ENCODE data around the gene CACNG7.
"Not testable (repeated sequence)": the region's sequence is repeated elsewhere in the genome, so short reads cannot be mapped to it uniquely, and the experiment has no call there.

Gene CACNG7, protein sequence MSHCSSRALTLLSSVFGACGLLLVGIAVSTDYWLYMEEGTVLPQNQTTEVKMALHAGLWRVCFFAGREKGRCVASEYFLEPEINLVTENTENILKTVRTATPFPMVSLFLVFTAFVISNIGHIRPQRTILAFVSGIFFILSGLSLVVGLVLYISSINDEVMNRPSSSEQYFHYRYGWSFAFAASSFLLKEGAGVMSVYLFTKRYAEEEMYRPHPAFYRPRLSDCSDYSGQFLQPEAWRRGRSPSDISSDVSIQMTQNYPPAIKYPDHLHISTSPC

DNA sequence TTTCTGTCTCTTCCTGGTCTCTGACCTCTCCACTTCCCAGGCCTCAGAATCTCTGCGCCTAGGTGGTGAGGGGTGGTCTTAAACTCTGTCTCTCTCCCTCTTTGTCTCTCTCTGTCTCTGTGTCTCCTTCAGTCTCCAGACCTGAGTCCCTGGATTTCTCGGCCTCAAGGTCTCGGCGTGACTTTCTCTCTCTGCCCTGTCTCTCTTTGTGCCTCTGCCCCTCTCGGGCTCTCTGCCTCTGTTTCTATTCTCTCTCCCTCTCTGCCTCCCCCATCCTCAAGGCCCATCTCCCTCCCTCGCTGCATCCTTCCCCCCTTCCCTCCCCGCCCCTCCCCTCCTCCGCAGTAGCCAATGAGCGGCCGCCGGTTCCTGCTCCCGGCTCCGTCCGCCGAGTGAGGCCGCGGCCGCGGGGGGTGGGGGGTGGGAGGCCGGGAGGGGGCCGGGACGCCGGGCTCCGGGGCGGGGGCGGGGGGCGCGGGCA lies at the start of gene CACNG7:
Gene CACNG7, plus strand, starts transcription at position 344 of the 481 bp plus-strand sequence. CDS start 3,554 bp downstream, outside the sequence.
- DNase-seq, result no peak

DNA sequence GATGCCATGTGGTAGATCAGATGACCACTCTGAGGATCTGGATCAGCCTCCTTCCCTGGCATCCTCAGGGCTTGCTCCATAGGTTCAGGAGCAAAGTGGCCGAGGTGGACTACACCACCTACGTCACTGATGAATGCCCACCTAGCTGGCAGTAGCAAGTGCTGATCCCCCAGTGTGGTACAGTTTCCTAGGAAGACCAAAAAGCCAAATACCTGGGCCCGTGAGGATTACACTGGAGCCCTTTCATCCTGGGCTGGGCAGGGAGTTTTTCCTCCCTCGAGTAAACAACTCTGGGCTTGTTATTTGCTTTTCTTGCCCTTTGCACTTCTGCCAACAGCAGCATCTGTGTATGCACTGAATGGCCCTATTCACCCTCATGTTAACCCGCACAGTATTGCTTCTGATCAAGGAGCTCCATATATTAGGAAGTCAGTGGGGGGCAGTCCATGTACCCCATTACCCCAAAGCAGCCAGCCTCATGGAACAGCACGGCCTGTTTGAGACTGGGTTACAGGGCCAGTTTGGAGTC lies 44.7 kb upstream of the CACNG7 start:
- no peak for DNase-seq

DNA sequence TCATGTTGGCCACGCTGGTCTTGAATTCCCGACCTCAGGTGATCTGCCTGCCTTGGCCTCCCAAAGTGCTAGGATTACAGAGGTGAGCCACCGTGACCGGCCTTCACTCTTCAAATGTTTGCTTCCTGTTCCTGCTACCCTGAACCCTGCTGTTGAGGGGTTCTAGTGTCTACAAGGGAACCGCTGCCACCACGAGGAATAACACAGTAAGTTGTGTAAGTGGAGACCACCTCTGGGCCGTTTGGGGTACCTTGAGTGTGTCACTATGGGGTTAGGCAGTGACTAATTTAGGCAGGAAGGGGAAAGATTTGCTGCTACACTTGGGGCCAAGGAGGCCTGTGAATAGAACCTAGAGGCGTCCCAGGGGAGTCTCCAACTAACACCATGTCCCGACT lies 43.6 kb upstream of the CACNG7 start:
- no peak for DNase-seq

DNA sequence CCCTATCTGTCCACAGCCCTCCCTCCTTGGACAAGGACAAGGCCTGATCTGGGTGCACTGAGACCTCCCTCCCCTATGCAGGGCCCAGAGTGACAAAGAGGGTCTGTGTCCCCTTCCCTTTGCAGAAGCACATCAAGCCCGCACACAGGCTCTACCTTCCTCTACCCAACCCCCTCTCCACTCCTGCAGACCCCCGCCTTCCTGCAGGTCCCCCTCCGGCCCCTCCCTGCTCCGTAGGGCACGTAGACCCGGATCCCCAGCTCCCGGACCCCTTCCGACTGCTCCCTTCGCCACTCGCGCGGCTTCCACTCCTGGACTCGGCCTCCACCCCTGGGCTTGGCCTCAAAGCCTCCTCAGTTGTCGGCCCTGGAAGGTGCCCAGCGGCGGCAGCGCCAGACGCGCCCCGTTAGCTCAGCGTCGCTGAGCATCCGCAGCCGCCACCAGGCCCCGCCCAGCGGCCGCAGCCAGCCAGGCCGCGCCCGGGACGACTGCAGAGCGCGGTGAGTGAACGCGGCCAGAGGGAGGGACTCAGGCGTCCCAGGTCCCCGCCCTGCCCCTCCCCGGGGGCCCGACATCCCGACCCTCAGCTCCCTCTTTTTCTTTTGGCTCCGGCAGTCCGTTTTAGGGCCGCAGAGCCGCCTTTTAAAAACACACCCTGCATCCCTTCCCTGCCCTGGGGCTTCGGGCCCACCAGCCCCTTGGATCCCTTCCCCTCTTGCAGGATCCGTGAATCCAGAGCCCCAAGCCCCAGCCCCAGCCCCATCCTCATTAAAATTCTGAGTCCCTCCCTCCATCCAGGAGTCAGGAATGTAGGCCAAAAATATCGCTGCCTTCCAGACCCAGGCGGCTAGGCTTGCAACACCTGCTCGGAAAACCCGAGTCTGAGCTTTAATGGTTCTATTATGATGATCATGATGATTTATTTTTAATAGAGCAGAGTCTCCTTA lies 42.9 kb upstream of the CACNG7 start:
- DNase-seq, result no peak

DNA sequence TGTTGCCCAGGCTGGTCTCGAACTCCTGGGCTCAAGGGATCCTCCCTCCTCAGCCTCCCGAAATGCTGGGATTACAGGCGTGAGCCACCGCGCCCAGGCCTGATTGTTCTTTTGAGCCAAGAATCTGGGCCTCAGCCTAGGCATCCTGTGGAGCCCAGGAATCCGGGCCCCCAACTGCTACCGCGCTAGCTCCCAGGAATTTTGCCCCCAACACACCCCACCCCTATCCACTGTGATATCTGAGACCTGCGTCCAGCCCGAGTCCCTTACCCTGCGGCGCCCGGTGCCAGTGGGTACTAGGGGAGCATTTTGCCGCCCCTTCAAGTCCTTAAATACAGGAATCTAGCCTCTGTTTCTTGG lies 42.2 kb upstream of the CACNG7 start:
- no peak for DNase-seq

DNA sequence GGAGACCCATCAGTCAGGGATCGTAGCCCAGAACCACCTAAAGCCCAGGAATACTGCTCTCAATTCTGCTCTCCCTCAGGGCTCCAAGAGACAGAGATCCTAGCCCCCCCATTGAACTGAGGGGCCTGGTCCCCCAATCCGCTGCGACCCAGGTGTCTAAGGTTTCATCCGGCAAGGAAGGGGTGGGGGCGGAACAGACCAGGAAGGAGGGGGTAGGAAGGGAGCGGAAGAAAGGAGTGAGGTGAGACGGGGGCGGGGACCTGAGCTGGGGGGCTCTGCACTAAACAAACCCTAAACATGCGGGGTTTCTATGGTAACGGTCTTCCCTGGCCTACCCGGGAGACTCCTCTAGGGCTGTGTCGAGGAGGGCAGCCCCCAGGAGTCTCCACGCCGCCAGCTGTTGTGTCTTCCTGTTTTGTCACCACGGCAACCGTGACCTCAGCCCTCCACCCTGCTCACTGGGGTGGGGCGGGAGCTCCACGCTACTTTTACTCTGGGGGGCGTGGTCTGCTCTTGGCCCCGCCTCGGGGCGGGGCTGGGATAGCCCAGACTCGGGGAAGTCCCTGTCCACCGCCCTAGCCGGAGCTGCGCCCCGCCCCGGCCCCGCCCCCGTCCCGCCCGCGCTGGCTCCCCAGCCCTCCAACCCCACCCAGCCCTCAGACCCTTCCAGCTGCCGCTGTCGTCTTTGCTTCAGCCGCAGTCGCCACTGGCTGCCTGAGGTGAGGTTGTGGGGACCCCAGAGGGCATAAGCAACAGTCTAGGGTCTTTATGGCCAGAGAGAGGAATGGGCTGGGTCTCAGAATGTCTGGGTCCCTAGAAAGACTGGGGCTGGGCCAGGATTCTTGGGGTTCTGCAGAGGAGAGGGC lies 41.6 kb upstream of the CACNG7 start, which contains the start of gene MYADM:
Gene MYADM, plus strand, starts transcription at position 659 of the 866 bp plus-strand sequence. CDS start 5,647 bp downstream, outside the sequence.
- no peak for DNase-seq

DNA sequence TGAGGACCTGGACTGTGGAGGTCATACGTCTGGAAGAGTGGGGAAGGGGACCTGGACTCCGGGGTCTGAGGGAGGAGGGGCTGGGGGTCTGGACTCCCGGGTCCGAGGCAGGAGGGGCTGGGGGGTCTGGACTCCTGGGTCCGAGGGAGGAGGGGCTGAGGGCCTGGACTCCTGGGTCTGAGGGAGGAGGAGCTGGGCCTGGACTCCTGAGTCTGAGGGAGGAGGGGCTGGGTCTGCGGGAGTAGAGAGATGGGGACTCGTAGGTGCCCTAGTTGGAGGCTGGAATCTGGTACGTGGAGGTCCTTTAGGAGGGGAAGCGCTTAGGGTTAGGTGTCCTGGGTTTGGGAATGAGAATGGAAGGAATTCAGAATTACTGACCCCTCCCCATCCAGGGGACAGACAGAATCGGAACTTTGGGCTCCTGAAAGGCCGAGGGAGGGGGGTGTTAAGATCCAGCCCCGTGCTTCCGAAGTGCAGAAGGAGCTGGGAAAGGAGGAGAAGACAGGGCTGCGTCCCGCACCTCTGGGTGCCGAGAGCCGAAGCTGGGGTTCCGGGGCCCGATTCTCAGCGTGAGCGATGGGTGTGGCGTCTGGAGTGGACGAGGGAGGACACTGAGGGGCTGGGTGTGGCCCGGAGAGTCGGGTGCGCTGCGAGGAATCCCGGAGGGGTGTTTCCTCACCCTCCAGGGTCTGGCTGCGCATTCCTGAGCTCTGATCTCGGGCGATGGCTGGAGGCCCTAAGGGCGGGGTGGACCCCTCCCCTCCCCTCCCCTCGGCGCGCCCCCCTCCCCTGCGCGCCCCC lies 40.8 kb upstream of the CACNG7 start:
- DNase-seq, result no peak

DNA sequence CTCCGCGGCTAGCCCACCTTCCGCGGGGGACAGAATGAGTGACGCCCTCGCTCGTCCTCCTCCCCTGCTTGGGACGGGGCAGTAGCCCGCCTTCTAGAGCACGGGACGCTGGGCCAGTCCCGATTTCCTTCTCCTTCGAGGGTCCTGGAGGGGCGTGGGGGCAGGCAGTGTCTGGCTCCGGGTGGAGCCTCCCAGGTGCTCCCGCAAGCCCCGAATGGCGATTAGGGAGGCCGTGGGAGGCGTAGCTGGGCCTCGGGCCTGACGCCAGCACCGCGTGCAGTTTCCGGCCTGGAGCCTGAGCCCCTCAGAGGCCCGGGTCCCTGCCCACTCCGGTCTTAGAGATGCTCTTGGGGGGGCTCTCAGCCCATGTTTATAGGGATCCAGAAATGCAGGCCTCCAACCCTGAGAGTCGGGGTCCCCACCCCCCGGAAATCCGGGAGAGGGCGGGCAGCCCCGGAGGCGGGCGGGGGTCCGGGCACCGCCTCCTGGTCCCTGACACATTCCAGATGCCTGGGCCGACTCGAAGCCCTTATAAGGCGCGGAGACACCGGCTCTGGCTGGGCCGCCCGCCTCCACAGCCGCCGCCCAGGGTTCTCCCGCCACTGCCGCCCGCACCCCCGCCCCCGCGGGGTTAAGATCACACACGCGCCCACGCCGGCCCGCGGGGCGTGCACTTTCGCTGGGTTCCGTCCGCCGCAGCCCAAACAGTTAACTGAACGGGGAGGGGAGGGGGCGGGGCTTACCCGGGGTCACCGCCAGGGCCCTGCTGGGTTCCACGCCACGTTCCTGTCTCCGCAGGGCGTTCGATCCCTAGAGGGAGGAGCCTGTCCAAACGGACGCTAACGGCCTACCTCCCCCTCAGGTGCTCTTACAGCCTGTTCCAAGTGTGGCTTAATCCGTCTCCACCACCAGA lies 39.9 kb upstream of the CACNG7 start:
- DNase-seq, result no peak

DNA sequence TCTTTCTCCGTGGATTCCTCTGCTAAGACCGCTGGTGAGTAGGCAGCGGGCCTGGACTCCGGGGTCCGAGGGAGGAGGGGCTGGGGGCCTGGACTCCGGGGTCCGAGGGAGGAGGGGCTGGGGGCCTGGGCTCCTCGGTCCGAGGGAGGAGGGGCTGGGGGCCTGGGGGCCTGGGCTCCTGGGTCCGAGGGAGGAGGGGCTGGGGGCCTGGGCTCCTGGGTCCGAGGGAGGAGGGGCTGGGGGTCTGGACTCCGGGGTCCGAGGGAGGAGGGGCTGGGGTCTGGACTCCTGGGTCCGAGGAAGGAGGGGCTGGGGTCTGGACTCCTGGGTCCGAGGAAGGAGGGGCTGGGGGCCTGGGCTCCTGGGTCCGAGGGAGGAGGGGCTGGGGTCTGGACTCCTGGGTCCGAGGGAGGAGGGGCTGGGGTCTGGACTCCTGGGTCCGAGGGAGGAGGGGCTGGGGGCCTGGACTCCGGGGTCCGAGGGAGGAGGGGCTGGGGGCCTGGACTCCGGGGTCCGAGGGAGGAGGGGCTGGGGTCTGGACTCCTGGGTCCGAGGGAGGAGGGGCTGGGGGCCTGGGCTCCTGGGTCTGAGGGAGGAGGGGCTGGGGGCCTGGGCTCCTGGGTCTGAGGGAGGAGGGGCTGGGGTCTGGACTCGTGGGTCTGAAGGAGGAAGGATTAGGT lies 39.1 kb upstream of the CACNG7 start:
- not testable (repeated sequence) for DNase-seq

DNA sequence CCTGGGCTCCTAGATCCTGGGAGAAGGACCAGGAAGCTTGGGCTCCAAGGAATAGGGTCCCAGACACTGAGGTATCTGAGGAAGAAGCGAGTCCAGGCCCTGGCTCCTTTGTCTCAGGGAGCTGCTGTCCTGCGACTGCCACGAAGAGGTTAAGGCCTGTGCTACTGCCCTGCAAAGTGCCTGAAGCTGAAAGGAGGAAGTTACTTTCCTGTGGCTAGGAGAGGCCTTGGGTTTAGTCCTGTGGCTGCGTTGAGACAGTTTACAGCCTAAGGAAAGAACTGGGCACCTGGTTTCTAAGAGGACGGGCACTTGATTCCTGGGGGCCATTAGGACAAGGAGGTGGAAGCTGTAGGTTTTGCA lies 38.6 kb upstream of the CACNG7 start:
- DNase-seq, result no peak

DNA sequence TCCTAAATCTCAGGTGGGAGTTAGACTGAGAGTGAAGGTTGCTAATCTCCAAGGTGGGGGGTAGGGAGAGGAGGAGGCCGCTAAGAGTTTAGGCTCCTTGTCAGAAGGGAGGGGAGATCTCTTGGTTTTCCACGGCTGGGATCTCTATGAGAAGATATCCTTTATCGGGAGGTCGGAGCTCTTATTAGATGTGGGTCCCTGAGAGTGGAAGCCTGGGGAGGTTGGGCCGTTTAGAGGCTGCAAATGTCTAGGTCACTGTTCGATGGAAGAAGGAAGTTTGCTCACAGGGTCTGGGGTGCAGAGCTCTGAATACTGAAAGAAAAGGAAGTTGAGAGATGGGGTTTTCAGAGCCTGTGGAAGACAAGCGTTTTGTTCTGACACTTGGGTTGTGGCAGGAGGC lies 37.6 kb upstream of the CACNG7 start:
- DNase-seq, result no peak

DNA sequence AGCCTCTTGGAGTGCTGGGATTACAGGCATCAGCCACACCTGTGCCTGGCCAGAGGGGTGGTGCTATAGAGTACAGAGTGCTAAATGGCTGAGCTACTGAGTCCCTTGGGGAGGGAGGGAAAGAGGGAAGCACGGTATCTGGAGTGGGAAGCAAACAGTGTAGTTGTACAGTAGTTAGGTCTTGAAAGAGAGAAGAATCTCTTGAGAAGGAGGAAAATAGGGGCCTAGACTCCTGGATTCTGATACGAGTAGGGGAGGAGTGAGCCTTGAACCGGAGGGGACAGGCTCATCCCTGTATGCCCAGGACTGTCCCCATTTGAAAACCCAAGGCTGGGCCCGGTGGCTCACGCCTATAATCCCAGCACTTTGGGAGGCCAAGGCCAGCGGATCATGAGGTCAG lies 36.3 kb upstream of the CACNG7 start:
- no peak for DNase-seq

DNA sequence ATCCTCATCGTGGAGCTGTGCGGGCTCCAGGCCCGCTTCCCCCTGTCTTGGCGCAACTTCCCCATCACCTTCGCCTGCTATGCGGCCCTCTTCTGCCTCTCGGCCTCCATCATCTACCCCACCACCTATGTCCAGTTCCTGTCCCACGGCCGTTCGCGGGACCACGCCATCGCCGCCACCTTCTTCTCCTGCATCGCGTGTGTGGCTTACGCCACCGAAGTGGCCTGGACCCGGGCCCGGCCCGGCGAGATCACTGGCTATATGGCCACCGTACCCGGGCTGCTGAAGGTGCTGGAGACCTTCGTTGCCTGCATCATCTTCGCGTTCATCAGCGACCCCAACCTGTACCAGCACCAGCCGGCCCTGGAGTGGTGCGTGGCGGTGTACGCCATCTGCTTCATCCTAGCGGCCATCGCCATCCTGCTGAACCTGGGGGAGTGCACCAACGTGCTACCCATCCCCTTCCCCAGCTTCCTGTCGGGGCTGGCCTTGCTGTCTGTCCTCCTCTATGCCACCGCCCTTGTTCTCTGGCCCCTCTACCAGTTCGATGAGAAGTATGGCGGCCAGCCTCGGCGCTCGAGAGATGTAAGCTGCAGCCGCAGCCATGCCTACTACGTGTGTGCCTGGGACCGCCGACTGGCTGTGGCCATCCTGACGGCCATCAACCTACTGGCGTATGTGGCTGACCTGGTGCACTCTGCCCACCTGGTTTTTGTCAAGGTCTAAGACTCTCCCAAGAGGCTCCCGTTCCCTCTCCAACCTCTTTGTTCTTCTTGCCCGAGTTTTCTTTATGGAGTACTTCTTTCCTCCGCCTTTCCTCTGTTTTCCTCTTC lies 35.1 kb upstream of the CACNG7 start:
- no peak for DNase-seq

DNA sequence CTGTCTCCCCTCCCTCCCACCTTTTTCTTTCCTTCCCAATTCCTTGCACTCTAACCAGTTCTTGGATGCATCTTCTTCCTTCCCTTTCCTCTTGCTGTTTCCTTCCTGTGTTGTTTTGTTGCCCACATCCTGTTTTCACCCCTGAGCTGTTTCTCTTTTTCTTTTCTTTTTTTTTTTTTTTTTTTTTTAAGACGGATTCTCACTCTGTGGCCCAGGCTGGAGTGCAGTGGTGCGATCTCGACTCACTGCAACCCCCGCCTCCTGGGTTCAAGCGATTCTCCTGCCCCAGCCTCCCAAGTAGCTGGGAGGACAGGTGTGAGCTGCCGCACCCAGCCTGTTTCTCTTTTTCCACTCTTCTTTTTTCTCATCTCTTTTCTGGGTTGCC lies 34.5 kb upstream of the CACNG7 start:
- no peak for DNase-seq

DNA sequence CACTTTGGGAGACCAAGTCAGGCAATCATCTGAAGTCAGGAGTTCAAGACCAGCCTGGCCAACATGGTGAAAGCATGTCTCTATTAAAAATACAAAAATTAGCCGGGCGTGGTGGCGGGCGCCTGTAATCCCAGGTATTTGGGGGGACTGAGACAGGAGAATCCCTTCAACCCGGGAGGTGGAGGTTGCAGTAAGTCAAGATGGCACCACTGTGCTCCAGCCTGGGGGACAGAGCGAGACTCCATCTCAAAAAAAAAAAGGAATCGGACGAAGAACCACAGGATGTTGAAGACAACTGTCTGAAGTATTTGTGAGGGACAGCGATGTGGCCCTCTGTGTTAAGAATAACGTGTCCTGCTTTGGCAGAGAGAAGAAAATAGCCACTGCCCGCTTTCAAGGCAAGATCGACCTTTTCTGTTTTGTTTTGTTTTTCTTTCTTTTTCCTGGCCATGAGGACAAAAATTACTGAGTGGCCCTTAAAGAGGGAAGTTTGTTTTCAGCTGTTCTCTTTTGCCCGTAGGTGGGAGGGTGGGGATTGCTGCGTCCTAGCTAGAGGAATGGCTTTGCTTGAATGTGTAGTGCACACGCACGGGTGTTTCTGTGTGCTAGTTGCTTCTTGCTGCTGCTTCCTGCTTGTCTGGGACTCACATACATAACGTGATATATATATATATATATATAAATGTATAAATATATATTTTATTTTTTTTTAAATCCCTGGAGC lies 33.3 kb upstream of the CACNG7 start:
- no peak for DNase-seq

DNA sequence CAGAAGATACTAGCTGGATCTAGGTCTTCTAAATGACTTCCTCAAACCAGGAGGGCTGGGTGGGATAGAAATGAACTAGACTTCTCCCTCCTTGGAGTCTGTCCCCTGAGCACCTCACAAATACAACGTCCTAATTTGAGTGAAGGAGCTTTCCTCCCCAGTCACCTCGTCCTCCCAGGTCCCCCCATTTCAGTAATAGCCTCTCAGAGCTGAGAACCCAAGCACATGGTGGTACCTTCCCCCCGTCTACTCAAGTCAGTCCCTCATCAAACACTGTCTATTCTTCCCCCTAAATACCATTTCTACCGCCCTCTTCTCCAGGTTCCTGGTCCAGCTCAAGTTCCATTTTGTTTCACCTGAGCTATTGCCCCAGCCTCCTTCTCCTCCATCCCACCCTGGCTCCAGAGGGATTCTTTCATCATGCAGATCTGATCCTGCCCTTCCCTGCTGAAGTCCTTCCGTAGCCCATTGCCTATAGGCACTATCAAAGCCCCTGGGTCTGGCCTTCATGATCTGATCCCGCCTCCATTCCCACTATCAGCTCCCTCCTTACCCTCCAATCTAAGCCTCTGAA lies 32.3 kb upstream of the CACNG7 start:
- no peak for DNase-seq

DNA sequence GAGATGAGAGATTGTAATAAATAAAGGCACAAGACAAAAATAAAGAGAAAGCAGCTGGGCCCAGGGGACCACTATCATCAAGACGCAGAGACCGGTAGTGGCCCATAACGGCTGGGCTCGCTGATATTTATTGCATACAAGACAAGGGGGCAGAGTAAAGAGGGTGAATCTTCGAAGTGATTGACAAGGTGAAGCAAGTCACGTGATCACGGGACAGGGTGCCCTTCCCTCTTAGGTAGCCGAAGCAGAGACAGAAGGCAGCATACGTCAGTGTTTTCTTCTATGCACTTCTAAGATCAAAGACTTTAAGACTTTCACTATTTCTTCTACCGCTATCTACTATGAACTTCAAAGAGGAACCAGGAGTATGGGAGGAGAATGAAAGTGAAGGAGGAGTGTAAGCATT lies 31.7 kb upstream of the CACNG7 start:
- DNase-seq, result no peak

DNA sequence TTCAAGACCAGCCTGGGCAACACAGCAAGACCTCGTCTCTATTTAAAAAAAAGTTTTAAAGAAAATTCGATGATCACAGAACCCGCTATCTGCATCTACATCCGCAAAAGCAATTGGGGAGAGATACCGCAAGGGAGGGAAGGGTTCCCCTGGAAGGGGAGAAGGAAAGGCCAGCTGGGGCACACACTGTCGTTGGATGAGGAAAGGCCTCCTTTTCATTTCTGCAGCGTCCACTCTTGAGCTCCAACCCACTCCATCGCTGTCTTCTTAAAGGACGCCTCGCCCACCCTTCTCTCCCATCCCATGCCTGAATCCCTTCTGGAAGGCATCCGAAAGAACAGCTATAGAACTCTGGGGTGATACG lies 30.3 kb upstream of the CACNG7 start:
- DNase-seq, result no peak

Measured in NCI-H524 treated with DMSO at 0.1 percent for 48 hours (cell line).